HepG2 (cell line): ENCODE measurements around the gene HSPA1B. TPM values are rescaled to one million over a fixed set of nuclear protein-coding genes. Genes with fewer than 3 reads are reported as not detected.
A peak's percentile ranks its signal among the peaks of the same experiment; 100 is the strongest.

Source experiments
- ATRX ChIP-seq: sonication (generic); formaldehyde crosslinking; IDR thresholded peaks from 2 replicates; pipeline ENCODE4 v1.4.0; 2020; ENCODE audit warnings: missing genetic modification reagents, borderline replicate concordance
- CBX5 ChIP-seq: sonication (generic); formaldehyde crosslinking; IDR thresholded peaks from 2 replicates; pipeline ENCODE4 v1.4.0; 2020; ENCODE audit warnings: missing genetic modification reagents, borderline replicate concordance
- CCAR2 ChIP-seq: fragments of 200-400 bp; formaldehyde crosslinking; optimal IDR thresholded peaks from 2 replicates; pipeline ENCODE3; 2018; ENCODE audit warnings: low read depth, mild to moderate bottlenecking, low read length, moderate library complexity
- EEA1 ChIP-seq: sonication (generic); formaldehyde crosslinking; IDR thresholded peaks from 2 replicates; pipeline ENCODE4 v1.5.1; 2020; ENCODE audit warnings: mild to moderate bottlenecking, missing genetic modification reagents, borderline replicate concordance
- EZH2 ChIP-seq: conservative IDR thresholded peaks from 2 replicates; pipeline ENCODE4 v1.6.1; 2012; ENCODE audit warnings: mild to moderate bottlenecking, low read depth, low read length, moderate library complexity
- FLYWCH1 ChIP-seq: sonication (generic); formaldehyde crosslinking; IDR thresholded peaks from 2 replicates; pipeline ENCODE4 v1.8.1; 2023; ENCODE audit warnings: mild to moderate bottlenecking, missing genetic modification reagents
- HDAC2 ChIP-seq: sonication (generic); formaldehyde crosslinking; IDR thresholded peaks from 2 replicates; pipeline ENCODE4 v1.4.0; 2020; ENCODE audit warnings: missing genetic modification reagents
- HHEX ChIP-seq: IDR thresholded peaks from 2 replicates; pipeline ENCODE4 v1.6.1; 2016; ENCODE audit warnings: control low read depth
- KLF16 ChIP-seq, 2 experiments: sonication (generic) in 1 of 2; formaldehyde crosslinking in 1 of 2; IDR thresholded peaks; 2 replicates each; pipeline versions ENCODE4 v1.6.1 to v1.8.0; 2016 to 2023; ENCODE audit warnings: missing genetic modification reagents in 2 of 2, missing compliant biosample characterization in 1 of 2
- MIER3 ChIP-seq: IDR thresholded peaks from 2 replicates; pipeline ENCODE4 v1.6.1; 2016; ENCODE audit warnings: missing compliant biosample characterization, borderline replicate concordance
- MYNN ChIP-seq: sonication (generic); formaldehyde crosslinking; IDR thresholded peaks from 2 replicates; pipeline ENCODE4 v1.4.0; 2020; ENCODE audit warnings: mild to moderate bottlenecking, low read depth, missing genetic modification reagents
- ZFY ChIP-seq: sonication (generic); formaldehyde crosslinking; IDR thresholded peaks from 2 replicates; pipeline ENCODE4 v1.4.0; 2020; ENCODE audit warnings: missing genetic modification reagents
- ZMAT3 ChIP-seq: sonication (generic); formaldehyde crosslinking; conservative IDR thresholded peaks from 2 replicates; pipeline ENCODE4 v1.7.0; 2021; ENCODE audit warnings: missing genetic modification reagents
- ZNF296 ChIP-seq: sonication (generic); formaldehyde crosslinking; conservative IDR thresholded peaks from 2 replicates; pipeline ENCODE4 v1.5.0; 2020; ENCODE audit warnings: mild to moderate bottlenecking, missing genetic modification reagents
- ZNF468 ChIP-seq: sonication (generic); formaldehyde crosslinking; IDR thresholded peaks from 2 replicates; pipeline ENCODE4 v1.8.0; 2022; ENCODE audit warnings: mild to moderate bottlenecking, moderate library complexity, missing genetic modification reagents
- ZNF607 ChIP-seq: sonication (generic); formaldehyde crosslinking; IDR thresholded peaks from 2 replicates; pipeline ENCODE4 v1.5.1; 2020; ENCODE audit warnings: missing genetic modification reagents, mild to moderate bottlenecking, borderline replicate concordance
- ZNF775 ChIP-seq: sonication (generic); formaldehyde crosslinking; IDR thresholded peaks from 2 replicates; pipeline ENCODE4 v1.4.0; 2020; ENCODE audit warnings: missing genetic modification reagents, mild to moderate bottlenecking, moderate library complexity, borderline replicate concordance
- polyA plus RNA-seq, 8 experiments: library from polyadenylated mRNA; depleted of rRNA in 3 of 8; stranded (reverse) in 7 of 8; unstranded in 1 of 8; fragments of >200 nt; fragmentation: Illumina TruSeq in 4 of 8; extraction: Trizol in 4 of 8; gene quantifications; 2 replicates each; pipeline versions ENCODE4 v1.2.1 to v1.2.3, GENCODE V29; 2011 to 2016; ENCODE audit warnings: low read depth in 4 of 8, missing spikeins in 1 of 8, mixed read lengths in 1 of 8; ENCODE audit not compliant: insufficient read depth in 1 of 8
- total RNA-seq, 5 experiments: library from RNA; depleted of rRNA; stranded (reverse); fragments of >200 nt; fragmentation: Illumina TruSeq; extraction: Trizol; gene quantifications; 2 replicates each; pipeline ENCODE4 v1.2.3, GENCODE V29; 2016; ENCODE audit warnings: low read depth in 1 of 5
- TF ChIP-seq, protein P1 (sequence below): sonication (generic); formaldehyde crosslinking; IDR thresholded peaks from 2 replicates; pipeline ENCODE4 v1.5.0; 2020; ENCODE audit warnings: mild to moderate bottlenecking, missing genetic modification reagents, borderline replicate concordance
- TF ChIP-seq, protein P2 (sequence below): sonication (generic); IDR thresholded peaks from 2 replicates; pipeline ENCODE4 v1.6.1; 2016; ENCODE audit warnings: low read depth, borderline replicate concordance
- TF ChIP-seq, protein P3 (sequence below), 2 experiments: fragments of 450-650 bp in 1 of 2; sonication (generic) in 1 of 2; formaldehyde crosslinking; IDR thresholded peaks; 2 replicates each; pipeline versions ENCODE4 v1.5.0 to v1.8.0; 2020 to 2022; ENCODE audit warnings: mild to moderate bottlenecking in 1 of 2, missing genetic modification reagents in 1 of 2
- TF ChIP-seq, protein P4 (sequence below): sonication (generic); formaldehyde crosslinking; IDR thresholded peaks from 2 replicates; pipeline ENCODE4 v1.5.0; 2020; ENCODE audit warnings: mild to moderate bottlenecking, missing genetic modification reagents

The HSPA1B gene
- total and polyA plus RNA-seq, 2 of the 13 experiments (the other 11 are each of a cell fraction or from before 2014, with no cell fraction given) = 26.0 to 186 TPM

DNA sequence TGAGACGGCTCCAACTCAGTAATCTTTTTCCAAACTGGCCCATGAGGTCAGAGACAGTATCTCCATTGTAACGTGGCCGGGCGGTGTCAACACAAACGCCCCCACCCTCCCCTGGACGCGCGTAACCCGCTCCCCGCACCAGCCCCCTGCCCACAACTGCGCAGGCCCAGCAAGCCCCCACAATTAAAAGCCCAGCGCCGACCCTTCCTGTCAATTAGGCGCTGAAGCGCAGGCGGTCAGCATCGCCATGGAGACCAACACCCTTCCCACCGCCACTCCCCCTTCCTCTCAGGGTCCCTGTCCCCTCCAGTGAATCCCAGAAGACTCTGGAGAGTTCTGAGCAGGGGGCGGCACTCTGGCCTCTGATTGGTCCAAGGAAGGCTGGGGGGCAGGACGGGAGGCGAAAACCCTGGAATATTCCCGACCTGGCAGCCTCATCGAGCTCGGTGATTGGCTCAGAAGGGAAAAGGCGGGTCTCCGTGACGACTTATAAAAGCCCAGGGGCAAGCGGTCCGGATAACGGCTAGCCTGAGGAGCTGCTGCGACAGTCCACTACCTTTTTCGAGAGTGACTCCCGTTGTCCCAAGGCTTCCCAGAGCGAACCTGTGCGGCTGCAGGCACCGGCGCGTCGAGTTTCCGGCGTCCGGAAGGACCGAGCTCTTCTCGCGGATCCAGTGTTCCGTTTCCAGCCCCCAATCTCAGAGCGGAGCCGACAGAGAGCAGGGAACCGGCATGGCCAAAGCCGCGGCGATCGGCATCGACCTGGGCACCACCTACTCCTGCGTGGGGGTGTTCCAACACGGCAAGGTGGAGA lies 12.3 kb upstream of the HSPA1B start, which contains the start of the genes HSPA1A and HSPA1L (continued):
- TF ChIP-seq ZNF468 (no peak), EEA1 (CRISPR knock-in tag) (no peak), CBX5 (CRISPR knock-in tag) (no peak), ZMAT3 (CRISPR knock-in tag) (peak; percentile 77), ZFY (CRISPR knock-in tag) (no peak), EZH2 (no peak), HDAC2 (no peak), ZNF607 (no peak; the same call in 1 of the 2 replicates), CCAR2 (no peak), HHEX (CRISPR knock-in tag) (no peak), MYNN (CRISPR knock-in tag) (no peak), KLF16 (CRISPR knock-in tag; IDR thresholded peaks at IDR 0.05) (peak in 1 of 2 experiments; percentile 64; a peak in 1 of 4 replicates), MIER3 (CRISPR knock-in tag) (0 out of 2 replicates have a peak, but pooled peaks have one; percentile 58), ZNF296 (CRISPR knock-in tag) (no peak), ZNF775 (CRISPR knock-in tag) (no peak), FLYWCH1 (CRISPR knock-in tag) (no peak), ATRX (CRISPR knock-in tag) (no peak)
- TF ChIP-seq, protein P1, sequence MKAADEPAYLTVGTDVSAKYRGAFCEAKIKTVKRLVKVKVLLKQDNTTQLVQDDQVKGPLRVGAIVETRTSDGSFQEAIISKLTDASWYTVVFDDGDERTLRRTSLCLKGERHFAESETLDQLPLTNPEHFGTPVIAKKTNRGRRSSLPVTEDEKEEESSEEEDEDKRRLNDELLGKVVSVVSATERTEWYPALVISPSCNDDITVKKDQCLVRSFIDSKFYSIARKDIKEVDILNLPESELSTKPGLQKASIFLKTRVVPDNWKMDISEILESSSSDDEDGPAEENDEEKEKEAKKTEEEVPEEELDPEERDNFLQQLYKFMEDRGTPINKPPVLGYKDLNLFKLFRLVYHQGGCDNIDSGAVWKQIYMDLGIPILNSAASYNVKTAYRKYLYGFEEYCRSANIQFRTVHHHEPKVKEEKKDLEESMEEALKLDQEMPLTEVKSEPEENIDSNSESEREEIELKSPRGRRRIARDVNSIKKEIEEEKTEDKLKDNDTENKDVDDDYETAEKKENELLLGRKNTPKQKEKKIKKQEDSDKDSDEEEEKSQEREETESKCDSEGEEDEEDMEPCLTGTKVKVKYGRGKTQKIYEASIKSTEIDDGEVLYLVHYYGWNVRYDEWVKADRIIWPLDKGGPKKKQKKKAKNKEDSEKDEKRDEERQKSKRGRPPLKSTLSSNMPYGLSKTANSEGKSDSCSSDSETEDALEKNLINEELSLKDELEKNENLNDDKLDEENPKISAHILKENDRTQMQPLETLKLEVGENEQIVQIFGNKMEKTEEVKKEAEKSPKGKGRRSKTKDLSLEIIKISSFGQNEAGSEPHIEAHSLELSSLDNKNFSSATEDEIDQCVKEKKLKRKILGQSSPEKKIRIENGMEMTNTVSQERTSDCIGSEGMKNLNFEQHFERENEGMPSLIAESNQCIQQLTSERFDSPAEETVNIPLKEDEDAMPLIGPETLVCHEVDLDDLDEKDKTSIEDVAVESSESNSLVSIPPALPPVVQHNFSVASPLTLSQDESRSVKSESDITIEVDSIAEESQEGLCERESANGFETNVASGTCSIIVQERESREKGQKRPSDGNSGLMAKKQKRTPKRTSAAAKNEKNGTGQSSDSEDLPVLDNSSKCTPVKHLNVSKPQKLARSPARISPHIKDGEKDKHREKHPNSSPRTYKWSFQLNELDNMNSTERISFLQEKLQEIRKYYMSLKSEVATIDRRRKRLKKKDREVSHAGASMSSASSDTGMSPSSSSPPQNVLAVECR (CRISPR knock-in tag) = peak; percentile 75
- TF ChIP-seq, protein P2, sequence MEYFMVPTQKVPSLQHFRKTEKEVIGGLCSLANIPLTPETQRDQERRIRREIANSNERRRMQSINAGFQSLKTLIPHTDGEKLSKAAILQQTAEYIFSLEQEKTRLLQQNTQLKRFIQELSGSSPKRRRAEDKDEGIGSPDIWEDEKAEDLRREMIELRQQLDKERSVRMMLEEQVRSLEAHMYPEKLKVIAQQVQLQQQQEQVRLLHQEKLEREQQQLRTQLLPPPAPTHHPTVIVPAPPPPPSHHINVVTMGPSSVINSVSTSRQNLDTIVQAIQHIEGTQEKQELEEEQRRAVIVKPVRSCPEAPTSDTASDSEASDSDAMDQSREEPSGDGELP = no peak
- TF ChIP-seq, protein P3, sequence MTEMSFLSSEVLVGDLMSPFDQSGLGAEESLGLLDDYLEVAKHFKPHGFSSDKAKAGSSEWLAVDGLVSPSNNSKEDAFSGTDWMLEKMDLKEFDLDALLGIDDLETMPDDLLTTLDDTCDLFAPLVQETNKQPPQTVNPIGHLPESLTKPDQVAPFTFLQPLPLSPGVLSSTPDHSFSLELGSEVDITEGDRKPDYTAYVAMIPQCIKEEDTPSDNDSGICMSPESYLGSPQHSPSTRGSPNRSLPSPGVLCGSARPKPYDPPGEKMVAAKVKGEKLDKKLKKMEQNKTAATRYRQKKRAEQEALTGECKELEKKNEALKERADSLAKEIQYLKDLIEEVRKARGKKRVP (CRISPR knock-in tag; IDR thresholded peaks at IDR 0.05) = peak in 1 of 2 experiments; percentile 29; a peak in 1 of 4 replicates
- TF ChIP-seq, protein P4, sequence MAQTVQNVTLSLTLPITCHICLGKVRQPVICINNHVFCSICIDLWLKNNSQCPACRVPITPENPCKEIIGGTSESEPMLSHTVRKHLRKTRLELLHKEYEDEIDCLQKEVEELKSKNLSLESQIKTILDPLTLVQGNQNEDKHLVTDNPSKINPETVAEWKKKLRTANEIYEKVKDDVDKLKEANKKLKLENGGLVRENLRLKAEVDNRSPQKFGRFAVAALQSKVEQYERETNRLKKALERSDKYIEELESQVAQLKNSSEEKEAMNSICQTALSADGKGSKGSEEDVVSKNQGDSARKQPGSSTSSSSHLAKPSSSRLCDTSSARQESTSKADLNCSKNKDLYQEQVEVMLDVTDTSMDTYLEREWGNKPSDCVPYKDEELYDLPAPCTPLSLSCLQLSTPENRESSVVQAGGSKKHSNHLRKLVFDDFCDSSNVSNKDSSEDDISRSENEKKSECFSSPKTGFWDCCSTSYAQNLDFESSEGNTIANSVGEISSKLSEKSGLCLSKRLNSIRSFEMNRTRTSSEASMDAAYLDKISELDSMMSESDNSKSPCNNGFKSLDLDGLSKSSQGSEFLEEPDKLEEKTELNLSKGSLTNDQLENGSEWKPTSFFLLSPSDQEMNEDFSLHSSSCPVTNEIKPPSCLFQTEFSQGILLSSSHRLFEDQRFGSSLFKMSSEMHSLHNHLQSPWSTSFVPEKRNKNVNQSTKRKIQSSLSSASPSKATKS (CRISPR knock-in tag) = no peak
